Astrocyte (in vitro differentiated cells and primary cell): ENCODE measurements around the gene COPS3. TPM values are rescaled to one million over a fixed set of nuclear protein-coding genes. Genes with fewer than 3 reads are reported as not detected.

Source experiments
- DNase-seq: peaks from one replicate; pipeline ENCODE4 v3.0.0-alpha.2; 2010; ENCODE audit warnings: low read depth
- FAIRE-seq: peaks from 2 replicates; lab custom pipeline; 2011; peaks lifted over from hg19 to GRCh38; lab: Jason Lieb, UNC
- H2AFZ ChIP-seq: 2 replicates; pipeline ENCODE4 v1.6.0; 2012; ENCODE audit warnings: low read depth, low read length, inconsistent platforms
- H3K27ac ChIP-seq: 2 replicates; pipeline ENCODE4 v1.5.1; 2011; ENCODE audit warnings: low read depth, low read length, inconsistent platforms
- H3K27me3 ChIP-seq: 2 replicates; pipeline ENCODE4 v1.6.0; 2011; ENCODE audit warnings: low read length, inconsistent platforms; ENCODE audit not compliant: insufficient read depth
- H3K36me3 ChIP-seq: 2 replicates; pipeline ENCODE4 v1.5.1; 2011; ENCODE audit warnings: low read length, inconsistent platforms; ENCODE audit not compliant: insufficient read depth
- H3K4me1 ChIP-seq: 2 replicates; pipeline ENCODE4 v1.5.1; 2011; ENCODE audit warnings: low read length, inconsistent platforms; ENCODE audit not compliant: insufficient read depth
- H3K4me2 ChIP-seq: 2 replicates; pipeline ENCODE4 v1.6.0; 2012; ENCODE audit warnings: low read length, inconsistent platforms
- H3K4me3 ChIP-seq: 2 replicates; pipeline ENCODE4 v1.5.1; 2011; ENCODE audit warnings: low read depth, mild to moderate bottlenecking, low read length, inconsistent platforms; ENCODE audit not compliant: insufficient read depth
- H3K79me2 ChIP-seq: 2 replicates; pipeline ENCODE4 v1.6.0; 2012; ENCODE audit warnings: mild to moderate bottlenecking, low read length, inconsistent platforms; ENCODE audit not compliant: insufficient read depth
- H3K9ac ChIP-seq: 2 replicates; pipeline ENCODE4 v1.6.0; 2012; ENCODE audit warnings: mild to moderate bottlenecking, low read length, inconsistent platforms
- H3K9me3 ChIP-seq: 2 replicates; pipeline ENCODE4 v1.5.1; 2012; ENCODE audit warnings: low read depth, mild to moderate bottlenecking, low read length, inconsistent platforms; ENCODE audit not compliant: insufficient read depth
- H4K20me1 ChIP-seq: 2 replicates; pipeline ENCODE4 v1.6.0; 2012; ENCODE audit warnings: low read length, inconsistent platforms; ENCODE audit not compliant: insufficient read depth
- H3K27ac Mint-ChIP-seq: one replicate; pipeline ENCODE4 v1.8.0; 2021; ENCODE audit warnings: mild to moderate bottlenecking, mixed read lengths; ENCODE audit not compliant: unreplicated experiment
- H3K27me3 Mint-ChIP-seq: one replicate; pipeline ENCODE4 v1.8.0; 2021; ENCODE audit warnings: low read depth, mixed read lengths; ENCODE audit not compliant: unreplicated experiment
- H3K36me3 Mint-ChIP-seq: one replicate; pipeline ENCODE4 v1.8.0; 2021; ENCODE audit warnings: low read depth, mixed read lengths; ENCODE audit not compliant: unreplicated experiment
- H3K4me1 Mint-ChIP-seq: one replicate; pipeline ENCODE4 v1.8.0; 2021; ENCODE audit warnings: low read depth, mixed read lengths; ENCODE audit not compliant: unreplicated experiment
- H3K4me3 Mint-ChIP-seq: one replicate; pipeline ENCODE4 v1.8.0; 2021; ENCODE audit warnings: mild to moderate bottlenecking, moderate library complexity, mixed read lengths; ENCODE audit not compliant: unreplicated experiment
- H3K9me3 Mint-ChIP-seq: one replicate; pipeline ENCODE4 v1.8.0; 2021; ENCODE audit warnings: mild to moderate bottlenecking, mixed read lengths; ENCODE audit not compliant: unreplicated experiment
- CTCF ChIP-seq: IDR thresholded peaks from 2 replicates; pipeline ENCODE4 v1.5.1; 2011; ENCODE audit warnings: low read depth, mild to moderate bottlenecking, inconsistent platforms, low read length, moderate library complexity; ENCODE audit not compliant: insufficient read depth
- EZH2 ChIP-seq: IDR thresholded peaks from 2 replicates; pipeline ENCODE4 v1.6.1; 2012; ENCODE audit warnings: mild to moderate bottlenecking, low read length, inconsistent platforms; ENCODE audit not compliant: insufficient read depth
- total RNA-seq: library from RNA; stranded (reverse); gene quantifications from 2 replicates; pipeline ENCODE4 v1.2.1, GENCODE V29; 2021

COPS3 gene
- total RNA-seq, 1 donor from 2014 or later = 76.8 TPM

GRCh38 chr17:17201271-17201670 is 79.8 kb downstream of the COPS3 start:
- Histone ChIP-seq H4K20me1 (peaks cover 11% of the 10 kb centered on the region), H3K36me3 (no peaks in the 10 kb centered on the region), H3K4me2 (no peak overlapping the region), H3K9ac (no peak overlapping the region), H3K4me3 (no peak overlapping the region), H3K9me3 (no peaks in the 10 kb centered on the region), H2AFZ (no peak overlapping the region), H3K27ac (no peak overlapping the region), H3K27me3 (no peaks in the 10 kb centered on the region), H3K79me2 (no peaks in the 10 kb centered on the region), H3K4me1 (peaks cover 22% of the 10 kb centered on the region)
- no peak overlapping the region for H3K4me3 Mint-ChIP-seq
- DNase-seq = no peak
- H3K9me3 Mint-ChIP-seq = no peaks in the 10 kb centered on the region
- peaks cover 6% of the 10 kb centered on the region for H3K36me3 Mint-ChIP-seq
- H3K27ac Mint-ChIP-seq = no peak overlapping the region
- no peak for TF ChIP-seq EZH2
- TF ChIP-seq CTCF = no peak
- H3K4me1 Mint-ChIP-seq = peaks cover 9% of the 10 kb centered on the region
- FAIRE-seq = no peak
- H3K27me3 Mint-ChIP-seq = peaks cover 14% of the 10 kb centered on the region

GRCh38 chr17:17200831-17201230 is 80.2 kb downstream of the COPS3 start:
- peaks cover 9% of the 10 kb centered on the region for H3K4me1 Mint-ChIP-seq
- H3K4me2 ChIP-seq = no peak overlapping the region
- DNase-seq = no peak
- no peaks in the 10 kb centered on the region for H3K79me2 ChIP-seq
- peaks cover 6% of the 10 kb centered on the region for H3K36me3 Mint-ChIP-seq
- FAIRE-seq = no peak
- no peak for TF ChIP-seq EZH2
- TF ChIP-seq CTCF = no peak
- no peak overlapping the region for H3K4me3 Mint-ChIP-seq
- H2AFZ ChIP-seq = no peak overlapping the region
- no peak overlapping the region for H3K4me3 ChIP-seq
- H3K27ac Mint-ChIP-seq = no peak overlapping the region
- no peak overlapping the region for H3K9ac ChIP-seq
- no peak overlapping the region for H3K27ac ChIP-seq
- peaks cover 18% of the 10 kb centered on the region for H3K4me1 ChIP-seq
- no peaks in the 10 kb centered on the region for H3K9me3 ChIP-seq
- no peaks in the 10 kb centered on the region for H3K9me3 Mint-ChIP-seq
- no peaks in the 10 kb centered on the region for H3K27me3 ChIP-seq
- peaks cover 14% of the 10 kb centered on the region for H3K27me3 Mint-ChIP-seq
- peaks cover 11% of the 10 kb centered on the region for H4K20me1 ChIP-seq
- H3K36me3 ChIP-seq = no peaks in the 10 kb centered on the region

GRCh38 chr17:17200311-17200710 is 80.7 kb downstream of the COPS3 start:
- no peak overlapping the region for H3K27ac ChIP-seq
- Mint-ChIP-seq H3K27me3 (peaks cover 14% of the 10 kb centered on the region), H3K27ac (no peak overlapping the region), H3K4me1 (peaks cover 9% of the 10 kb centered on the region), H3K4me3 (no peak overlapping the region), H3K36me3 (peaks cover 6% of the 10 kb centered on the region), H3K9me3 (no peaks in the 10 kb centered on the region)
- H3K9ac ChIP-seq = no peak overlapping the region
- no peak for TF ChIP-seq CTCF
- TF ChIP-seq EZH2 = no peak
- H3K4me3 ChIP-seq = no peak overlapping the region
- no peak overlapping the region for H2AFZ ChIP-seq
- H3K79me2 ChIP-seq = no peaks in the 10 kb centered on the region
- H3K4me1 ChIP-seq = peaks cover 13% of the 10 kb centered on the region
- H3K9me3 ChIP-seq = no peaks in the 10 kb centered on the region
- FAIRE-seq (no peak), DNase-seq (no peak)
- H4K20me1 ChIP-seq = peaks cover 11% of the 10 kb centered on the region
- no peaks in the 10 kb centered on the region for H3K27me3 ChIP-seq
- H3K4me2 ChIP-seq = no peak overlapping the region
- no peaks in the 10 kb centered on the region for H3K36me3 ChIP-seq
